ENCODE results near the gene KDM1A.

GRCh38 chr1:23057301-23057700 lies 38.0 kb downstream of the KDM1A start:
- no peak for TF ChIP-seq CTCF (IDR thresholded peaks at IDR 0.05)
- no peak for TF ChIP-seq POLR2A (IDR thresholded peaks at IDR 0.05)
